Measurements from ENCODE around the gene SVOP.

The SVOP gene

DNA sequence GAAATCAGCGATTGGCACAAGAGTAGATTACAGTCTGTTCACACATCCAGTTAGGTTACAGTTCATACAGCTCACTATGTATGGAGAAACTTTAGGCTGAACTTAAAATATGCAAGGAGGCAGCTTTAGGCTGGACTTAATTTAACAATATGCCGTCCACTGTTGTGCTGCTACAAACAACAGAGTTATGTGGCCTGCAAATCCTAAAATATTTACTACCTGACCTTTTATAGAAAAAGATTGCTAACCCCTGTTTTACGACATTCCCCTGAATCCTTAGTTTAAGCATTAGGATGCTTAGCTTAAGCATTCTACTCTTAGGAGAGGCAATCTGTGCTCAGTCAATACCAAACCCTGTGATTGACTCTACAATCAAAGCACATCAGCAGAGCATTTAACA is 90.1 kb downstream of the SVOP start:
- TF ChIP-seq EZH2 (IDR thresholded peaks at IDR 0.05; ENCODE audit: borderline replicate concordance, low read depth, low read length, severe bottlenecking) = no peak
- TF ChIP-seq, protein P1, sequence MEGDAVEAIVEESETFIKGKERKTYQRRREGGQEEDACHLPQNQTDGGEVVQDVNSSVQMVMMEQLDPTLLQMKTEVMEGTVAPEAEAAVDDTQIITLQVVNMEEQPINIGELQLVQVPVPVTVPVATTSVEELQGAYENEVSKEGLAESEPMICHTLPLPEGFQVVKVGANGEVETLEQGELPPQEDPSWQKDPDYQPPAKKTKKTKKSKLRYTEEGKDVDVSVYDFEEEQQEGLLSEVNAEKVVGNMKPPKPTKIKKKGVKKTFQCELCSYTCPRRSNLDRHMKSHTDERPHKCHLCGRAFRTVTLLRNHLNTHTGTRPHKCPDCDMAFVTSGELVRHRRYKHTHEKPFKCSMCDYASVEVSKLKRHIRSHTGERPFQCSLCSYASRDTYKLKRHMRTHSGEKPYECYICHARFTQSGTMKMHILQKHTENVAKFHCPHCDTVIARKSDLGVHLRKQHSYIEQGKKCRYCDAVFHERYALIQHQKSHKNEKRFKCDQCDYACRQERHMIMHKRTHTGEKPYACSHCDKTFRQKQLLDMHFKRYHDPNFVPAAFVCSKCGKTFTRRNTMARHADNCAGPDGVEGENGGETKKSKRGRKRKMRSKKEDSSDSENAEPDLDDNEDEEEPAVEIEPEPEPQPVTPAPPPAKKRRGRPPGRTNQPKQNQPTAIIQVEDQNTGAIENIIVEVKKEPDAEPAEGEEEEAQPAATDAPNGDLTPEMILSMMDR (IDR thresholded peaks at IDR 0.05; ENCODE audit: borderline replicate concordance, extremely low read depth, low read length, poor library complexity, severe bottlenecking) = no peak
- DNase-seq = no peak
- no peaks in the 10 kb centered on the region for H4K20me1 ChIP-seq (ENCODE audit: insufficient read depth, low read length)
- no peak overlapping the region for H2AFZ ChIP-seq (ENCODE audit: low read depth, low read length)
- no peaks in the 10 kb centered on the region for H3K79me2 ChIP-seq (ENCODE audit: insufficient read depth, low read length)
- no peak overlapping the region for H3K27ac ChIP-seq (ENCODE audit: low read length)
- H3K4me3 ChIP-seq (ENCODE audit: low read depth in 1 of 2, low read length in 2 of 2) = no peak overlapping the region
- no peak for ATAC-seq (ENCODE audit: insufficient read depth, low read depth)
- no peaks in the 10 kb centered on the region for H3K36me3 ChIP-seq (ENCODE audit: insufficient read depth, low read length)
- H3K4me2 ChIP-seq (ENCODE audit: insufficient read depth, low read length) = no peak overlapping the region
- no peaks in the 10 kb centered on the region for H3K4me1 ChIP-seq (ENCODE audit: insufficient read depth, low read length)
- no peaks in the 10 kb centered on the region for H3K27me3 ChIP-seq (ENCODE audit: insufficient read depth, low read length, poor library complexity)
- H3K9ac ChIP-seq (ENCODE audit: low read depth, low read length) = no peak overlapping the region
- H3K9me3 ChIP-seq (ENCODE audit: insufficient read depth, low read length, severe bottlenecking) = no peaks in the 10 kb centered on the region

DNA sequence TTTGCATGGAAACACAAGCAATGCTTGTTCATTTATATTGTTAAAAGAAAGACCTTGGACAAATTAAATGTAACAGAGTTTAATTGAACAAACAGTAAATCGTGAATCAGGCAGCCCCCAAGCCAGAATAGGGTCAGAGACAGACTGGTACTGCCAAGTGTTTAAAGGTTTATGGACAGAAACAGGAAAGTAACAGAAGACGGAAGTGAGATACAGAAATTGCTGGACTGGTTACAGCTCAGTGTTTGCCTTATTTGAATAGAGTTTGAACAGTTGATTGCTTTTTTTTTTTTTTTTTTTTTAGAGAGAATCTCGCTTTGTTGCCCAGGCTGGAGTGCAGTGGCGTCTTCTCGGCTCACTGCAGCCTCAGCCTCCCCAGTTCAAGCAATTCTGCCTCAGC is 90.7 kb downstream of the SVOP start:
- H3K27ac ChIP-seq (ENCODE audit: low read length) = no peak overlapping the region
- no peak overlapping the region for H3K4me2 ChIP-seq (ENCODE audit: insufficient read depth, low read length)
- no peaks in the 10 kb centered on the region for H3K27me3 ChIP-seq (ENCODE audit: insufficient read depth, low read length, poor library complexity)
- no peaks in the 10 kb centered on the region for H3K4me1 ChIP-seq (ENCODE audit: insufficient read depth, low read length)
- no peak for ATAC-seq (ENCODE audit: insufficient read depth, low read depth)
- no peak for TF ChIP-seq EZH2 (IDR thresholded peaks at IDR 0.05; ENCODE audit: borderline replicate concordance, low read depth, low read length, severe bottlenecking)
- H3K9me3 ChIP-seq (ENCODE audit: insufficient read depth, low read length, severe bottlenecking) = no peaks in the 10 kb centered on the region
- DNase-seq = no peak
- H2AFZ ChIP-seq (ENCODE audit: low read depth, low read length) = no peak overlapping the region
- no peak overlapping the region for H3K4me3 ChIP-seq (ENCODE audit: low read depth in 1 of 2, low read length in 2 of 2)
- H3K36me3 ChIP-seq (ENCODE audit: insufficient read depth, low read length) = no peaks in the 10 kb centered on the region
- H4K20me1 ChIP-seq (ENCODE audit: insufficient read depth, low read length) = no peaks in the 10 kb centered on the region
- H3K9ac ChIP-seq (ENCODE audit: low read depth, low read length) = no peak overlapping the region
- H3K79me2 ChIP-seq (ENCODE audit: insufficient read depth, low read length) = no peaks in the 10 kb centered on the region

DNA sequence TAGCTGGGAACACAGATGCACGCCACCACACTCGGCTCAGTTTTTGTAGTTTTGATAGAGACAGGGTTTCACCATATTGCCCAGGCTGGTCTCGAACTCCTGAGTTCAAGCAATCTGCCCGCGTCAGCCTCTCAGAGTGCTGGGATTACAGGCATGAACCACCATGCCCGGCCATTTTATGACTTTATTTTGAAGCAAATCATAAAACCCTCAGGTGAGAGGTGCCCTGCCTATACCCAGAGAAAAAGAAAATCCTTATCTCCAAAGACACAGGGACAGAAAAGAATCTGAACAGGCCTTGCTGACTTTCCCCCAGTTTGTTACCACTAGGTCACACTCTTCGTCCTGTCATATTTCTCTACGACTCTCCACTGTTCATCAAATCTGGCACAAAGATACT is 92.2 kb downstream of the SVOP start:
- H3K79me2 ChIP-seq (ENCODE audit: insufficient read depth, low read length) = no peaks in the 10 kb centered on the region
- DNase-seq (no peak), ATAC-seq (ENCODE audit: insufficient read depth, low read depth) (no peak)
- H2AFZ ChIP-seq (ENCODE audit: low read depth, low read length) = no peak overlapping the region
- H3K9me3 ChIP-seq (ENCODE audit: insufficient read depth, low read length, severe bottlenecking) = no peaks in the 10 kb centered on the region
- no peak overlapping the region for H3K4me3 ChIP-seq (ENCODE audit: low read depth in 1 of 2, low read length in 2 of 2)
- no peaks in the 10 kb centered on the region for H3K27me3 ChIP-seq (ENCODE audit: insufficient read depth, low read length, poor library complexity)
- H3K4me2 ChIP-seq (ENCODE audit: insufficient read depth, low read length) = no peak overlapping the region
- no peaks in the 10 kb centered on the region for H3K36me3 ChIP-seq (ENCODE audit: insufficient read depth, low read length)
- H3K9ac ChIP-seq (ENCODE audit: low read depth, low read length) = no peak overlapping the region
- no peaks in the 10 kb centered on the region for H3K4me1 ChIP-seq (ENCODE audit: insufficient read depth, low read length)
- TF ChIP-seq, protein P1 (IDR thresholded peaks at IDR 0.05; ENCODE audit: borderline replicate concordance, extremely low read depth, low read length, poor library complexity, severe bottlenecking) = no peak
- no peak for TF ChIP-seq EZH2 (IDR thresholded peaks at IDR 0.05; ENCODE audit: borderline replicate concordance, low read depth, low read length, severe bottlenecking)
- H4K20me1 ChIP-seq (ENCODE audit: insufficient read depth, low read length) = no peaks in the 10 kb centered on the region
- no peak overlapping the region for H3K27ac ChIP-seq (ENCODE audit: low read length)

DNA sequence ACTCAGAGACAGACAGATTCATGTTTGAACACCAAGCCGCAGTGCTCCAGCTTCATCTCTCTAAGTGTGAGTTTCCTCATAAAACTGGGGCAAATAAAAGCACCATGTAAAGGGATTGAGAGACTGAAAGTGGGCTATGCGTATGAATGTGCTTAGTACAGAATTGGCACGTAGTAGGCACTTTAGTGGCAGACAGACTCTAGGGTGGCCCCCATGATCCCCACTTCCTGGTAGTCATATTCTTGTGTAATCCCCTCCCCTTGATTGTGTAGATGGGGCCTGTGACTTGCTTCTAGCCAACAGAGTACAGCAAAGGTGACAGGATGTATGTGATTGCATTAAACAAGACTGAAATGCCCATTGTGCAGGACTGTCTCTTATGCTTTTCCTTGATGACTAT is 98.0 kb downstream of the SVOP start:
- H3K27ac ChIP-seq (ENCODE audit: low read length) = no peak overlapping the region
- no peaks in the 10 kb centered on the region for H3K9me3 ChIP-seq (ENCODE audit: insufficient read depth, low read length, severe bottlenecking)
- ATAC-seq (ENCODE audit: insufficient read depth, low read depth) (no peak), DNase-seq (no peak)
- no peak overlapping the region for H3K4me3 ChIP-seq (ENCODE audit: low read depth in 1 of 2, low read length in 2 of 2)
- H3K27me3 ChIP-seq (ENCODE audit: insufficient read depth, low read length, poor library complexity) = no peaks in the 10 kb centered on the region
- no peaks in the 10 kb centered on the region for H3K4me1 ChIP-seq (ENCODE audit: insufficient read depth, low read length)
- TF ChIP-seq, protein P1 (IDR thresholded peaks at IDR 0.05; ENCODE audit: borderline replicate concordance, extremely low read depth, low read length, poor library complexity, severe bottlenecking) = no peak
- no peak for TF ChIP-seq EZH2 (IDR thresholded peaks at IDR 0.05; ENCODE audit: borderline replicate concordance, low read depth, low read length, severe bottlenecking)
- no peaks in the 10 kb centered on the region for H4K20me1 ChIP-seq (ENCODE audit: insufficient read depth, low read length)
- H3K9ac ChIP-seq (ENCODE audit: low read depth, low read length) = no peak overlapping the region
- no peak overlapping the region for H2AFZ ChIP-seq (ENCODE audit: low read depth, low read length)
- no peak overlapping the region for H3K4me2 ChIP-seq (ENCODE audit: insufficient read depth, low read length)
- H3K36me3 ChIP-seq (ENCODE audit: insufficient read depth, low read length) = no peaks in the 10 kb centered on the region
- H3K79me2 ChIP-seq (ENCODE audit: insufficient read depth, low read length) = no peaks in the 10 kb centered on the region

Measured in DND-41 (cell line).